GM19438 (cell line): Measurements from ENCODE around the gene ERCC1.
A peak's percentile ranks its signal among the peaks of the same experiment; 100 is the strongest.

Experiments used
- ATAC-seq: cut with Tn5 transposase; IDR thresholded peaks from one replicate; pipeline ENCODE4 v1.9.1; 2021; ENCODE audit warnings: low read depth; ENCODE audit not compliant: unreplicated experiment

The ERCC1 gene

DNA sequence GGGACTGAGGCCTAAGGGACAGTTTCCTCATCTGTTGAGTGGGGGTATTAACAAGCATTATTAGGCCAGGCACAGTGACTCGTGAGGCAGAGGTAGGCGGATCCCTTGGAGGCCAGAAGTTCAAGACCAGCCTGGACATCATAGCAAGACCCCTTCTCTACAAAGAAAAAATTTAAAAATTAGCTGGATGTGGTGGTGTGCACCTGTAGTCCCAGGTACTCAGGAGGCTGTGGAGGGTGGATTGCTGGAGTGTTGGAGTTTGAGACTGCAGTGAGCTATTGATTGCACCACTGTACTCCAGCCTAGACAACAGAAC, 32.7 kb upstream of the ERCC1 start:
- ATAC-seq, result no peak

GRCh38 chr19:45455707-45456499, 32.2 kb upstream of the ERCC1 start:
- no peak for ATAC-seq

DNA sequence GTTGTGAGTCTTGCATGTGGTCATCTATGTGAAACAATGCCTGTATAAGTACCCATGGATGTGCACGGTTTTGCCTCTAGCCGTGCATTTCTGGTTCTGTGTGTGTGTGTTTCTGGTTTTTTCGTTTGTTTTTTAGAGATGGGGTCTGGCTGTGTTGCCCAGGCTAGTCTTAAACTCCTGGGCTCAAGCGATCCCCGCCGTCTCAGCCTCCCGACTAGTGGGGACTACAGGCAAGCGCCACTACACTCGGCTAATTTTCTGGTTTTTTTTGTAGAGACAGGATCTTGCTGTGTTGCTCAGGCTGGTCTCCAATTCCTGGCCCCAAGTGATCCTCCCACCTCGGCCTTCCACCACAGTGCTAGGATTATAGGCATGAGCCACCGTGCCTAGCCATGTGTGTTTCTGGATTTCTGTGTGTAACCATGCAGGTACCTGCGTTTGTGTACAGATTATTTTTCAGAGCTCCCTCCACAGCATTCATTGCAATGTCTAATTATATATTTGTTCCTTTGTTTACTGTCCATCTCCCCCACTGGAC, 28.2 kb upstream of the ERCC1 start:
- ATAC-seq, result no peak

DNA sequence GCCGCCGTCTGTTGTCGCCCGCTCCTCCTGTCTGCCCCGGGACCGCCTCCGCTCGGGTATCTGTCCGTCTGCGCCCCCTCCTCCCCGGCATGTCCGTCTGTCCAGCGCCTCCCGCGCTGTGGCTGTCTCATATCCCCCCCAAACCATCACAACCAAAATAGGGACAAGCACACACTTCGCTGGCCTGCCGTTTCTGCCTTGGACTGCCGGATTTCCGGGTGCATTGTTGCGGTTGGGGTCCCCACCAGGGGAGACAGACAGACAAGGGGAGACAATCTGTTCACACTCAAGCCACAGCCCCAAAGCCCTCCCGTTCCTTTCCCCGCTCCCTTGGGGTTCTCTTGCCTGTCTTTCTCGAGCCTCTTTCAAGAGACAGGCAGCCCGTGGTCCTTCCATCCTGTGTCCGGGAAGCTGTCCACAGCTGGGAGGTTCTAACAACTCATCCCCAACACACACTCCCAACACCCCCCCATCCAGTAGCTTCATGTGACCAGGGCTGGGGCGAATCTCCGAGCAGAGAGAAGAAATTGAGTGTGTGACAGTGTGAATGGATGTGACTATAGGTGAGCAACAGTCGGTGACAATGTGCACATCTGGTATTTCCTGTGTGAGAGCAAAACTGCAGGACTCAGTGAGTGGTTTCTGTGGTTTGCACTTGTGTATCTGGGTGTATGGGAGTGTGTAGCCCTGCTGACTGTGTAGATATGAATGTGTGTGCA, 27.6 kb upstream of the ERCC1 start:
- no peak for ATAC-seq

- ATAC-seq, result no peak
Measured at GRCh38 chr19:45450012-45450333, 26.3 kb upstream of the ERCC1 start.

GRCh38 chr19:45448887-45449299, 25.2 kb upstream of the ERCC1 start:
- ATAC-seq, result no peak

DNA sequence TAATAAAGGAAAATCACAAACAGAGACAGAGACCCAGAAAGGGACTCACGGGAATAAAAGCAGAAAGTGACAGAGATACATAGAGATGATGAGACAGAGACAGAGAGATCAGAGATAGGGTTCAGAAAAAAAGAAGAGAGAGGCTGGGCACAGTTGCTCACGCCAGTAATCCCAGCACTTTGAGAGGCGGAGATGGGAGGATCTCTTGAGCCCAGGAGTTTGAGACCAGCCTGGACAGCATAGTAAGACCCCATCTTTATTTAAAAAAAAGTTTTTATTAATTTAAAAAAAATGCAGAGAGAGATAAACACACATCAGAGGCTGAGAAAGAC, 24.7 kb upstream of the ERCC1 start:
- ATAC-seq, result no peak

DNA sequence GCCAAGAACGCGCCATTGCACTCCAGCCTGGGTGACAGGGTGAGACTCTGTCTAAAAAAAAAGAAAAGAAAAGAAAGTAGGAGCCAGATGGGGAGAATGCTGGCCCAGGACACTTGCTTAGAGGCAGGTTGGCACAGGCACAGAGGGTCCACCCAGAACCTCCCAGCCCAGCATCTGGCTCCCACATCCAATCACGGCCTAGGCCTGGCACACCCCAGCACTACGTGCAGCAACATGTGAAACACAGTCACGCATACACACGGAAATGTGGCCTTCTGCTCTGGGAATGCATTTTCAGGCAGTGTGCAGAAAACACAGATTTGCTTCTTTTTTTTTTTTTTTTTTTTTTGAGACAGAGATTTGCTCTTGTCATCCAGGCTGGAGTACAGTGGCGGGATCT, 23.2 kb upstream of the ERCC1 start:
- no peak for ATAC-seq

DNA sequence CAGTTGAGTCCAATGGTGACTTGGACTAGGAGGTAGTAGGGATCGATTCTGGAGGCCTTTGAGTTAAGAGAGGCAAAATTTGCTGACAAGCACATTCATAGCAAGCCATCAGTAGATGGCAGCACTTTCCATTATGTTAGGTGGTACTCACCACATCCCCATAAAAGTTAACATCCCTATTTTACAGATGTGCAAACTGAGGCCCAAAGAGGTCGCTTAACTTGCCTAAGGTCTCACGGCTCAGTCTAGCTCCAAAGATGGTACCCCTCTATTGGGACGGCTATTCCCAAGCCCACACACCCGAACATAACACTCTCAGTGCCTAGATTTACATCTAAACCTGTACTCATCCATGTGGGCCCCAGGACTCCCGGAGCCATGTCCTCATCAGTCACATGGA, 22.6 kb upstream of the ERCC1 start:
- no peak for ATAC-seq

DNA sequence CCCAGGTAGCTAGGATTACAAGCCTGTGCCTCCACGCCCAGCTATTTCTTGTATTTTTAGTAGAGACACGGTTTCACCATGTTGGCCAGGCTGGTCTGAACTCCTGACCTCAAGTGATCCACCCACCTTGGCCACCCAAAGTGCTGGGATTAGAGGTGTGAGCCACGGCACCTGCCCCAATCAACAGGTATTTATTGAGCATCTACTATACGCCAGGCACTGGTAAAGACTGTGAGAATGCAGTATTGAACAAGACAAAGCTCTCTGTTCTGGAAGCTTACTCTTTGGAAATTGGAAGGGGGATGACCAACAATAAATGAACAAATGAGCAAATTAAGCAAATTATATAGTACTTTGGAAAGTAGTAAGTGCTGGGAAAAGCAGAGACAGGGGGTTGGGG, 21.4 kb upstream of the ERCC1 start:
- ATAC-seq, result no peak

DNA sequence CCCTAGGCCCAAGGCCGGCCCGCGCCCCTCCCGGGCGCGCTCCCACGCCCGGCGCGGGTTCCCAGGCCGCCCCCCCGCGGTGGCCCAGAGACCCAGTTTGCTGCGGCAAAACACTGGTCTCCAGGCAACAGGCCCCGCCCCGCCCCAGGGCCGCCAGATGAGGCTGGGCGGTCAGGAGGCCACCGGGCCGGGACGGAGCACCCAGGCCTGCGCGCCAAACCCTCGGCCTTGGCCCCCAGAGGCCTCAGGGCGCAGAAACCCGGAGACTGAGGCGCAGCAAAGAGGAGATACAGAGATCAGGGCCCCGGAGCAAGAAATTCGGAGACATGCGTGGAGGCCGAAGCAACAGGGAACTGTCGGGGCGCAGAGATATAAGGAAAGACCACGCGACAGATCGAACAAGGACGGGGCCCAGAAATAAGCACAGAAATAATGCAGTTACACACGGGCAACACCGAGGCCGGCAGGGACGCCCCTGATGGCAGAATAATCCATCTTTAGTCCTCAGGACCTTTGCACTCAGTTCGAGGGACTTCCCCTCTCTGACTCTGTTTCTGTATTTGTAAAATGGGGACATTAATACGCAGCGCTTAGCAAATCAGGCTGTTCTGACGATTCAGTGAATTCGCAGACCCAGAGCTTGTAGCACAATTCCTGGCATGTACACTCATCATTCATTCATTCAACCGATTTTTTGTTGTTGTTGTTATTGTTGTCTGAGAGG, 20.8 kb upstream of the ERCC1 start:
- no peak for ATAC-seq

DNA sequence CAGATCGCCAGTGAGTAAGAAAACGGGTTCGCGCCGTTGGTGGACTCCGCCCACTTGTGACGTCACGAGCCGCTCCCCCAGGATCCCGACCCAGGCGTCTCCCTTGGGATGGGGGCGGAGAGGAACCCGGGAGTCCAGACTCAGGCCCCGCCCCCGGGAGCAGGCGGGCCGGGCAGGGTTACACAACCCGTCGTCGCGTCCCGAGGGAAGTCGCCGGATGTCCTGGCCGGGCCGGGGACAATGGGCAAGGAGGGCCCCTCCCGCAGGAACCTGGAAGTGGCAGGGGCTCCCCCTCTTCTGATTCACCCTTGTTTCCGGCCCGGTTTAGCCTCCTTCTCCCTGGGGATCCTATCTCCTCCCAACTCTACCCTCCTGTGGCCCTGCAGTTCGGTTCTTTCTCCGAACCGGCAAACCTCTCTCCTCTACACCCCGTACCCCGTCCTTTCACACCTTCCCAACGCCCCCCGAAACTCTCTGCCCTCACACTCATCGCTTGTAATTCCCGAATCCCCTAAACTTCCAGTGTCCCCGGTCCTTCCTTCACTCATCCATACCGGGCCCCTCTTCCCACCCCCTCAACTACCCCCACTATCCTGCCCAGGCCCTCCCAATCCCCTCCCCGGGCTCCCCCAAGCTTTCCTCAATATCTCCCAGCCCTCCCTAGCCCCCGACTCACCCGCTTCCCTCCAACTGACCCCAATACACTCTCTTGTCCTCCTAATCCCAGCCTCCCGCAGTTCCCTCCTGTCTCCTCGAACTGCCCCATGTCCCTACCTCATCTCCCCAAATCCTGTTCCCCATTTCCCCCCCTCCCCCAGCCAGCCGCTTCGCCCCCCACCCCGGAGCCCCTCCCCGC, 20.0 kb upstream of the ERCC1 start:
- ATAC-seq, result no peak

DNA sequence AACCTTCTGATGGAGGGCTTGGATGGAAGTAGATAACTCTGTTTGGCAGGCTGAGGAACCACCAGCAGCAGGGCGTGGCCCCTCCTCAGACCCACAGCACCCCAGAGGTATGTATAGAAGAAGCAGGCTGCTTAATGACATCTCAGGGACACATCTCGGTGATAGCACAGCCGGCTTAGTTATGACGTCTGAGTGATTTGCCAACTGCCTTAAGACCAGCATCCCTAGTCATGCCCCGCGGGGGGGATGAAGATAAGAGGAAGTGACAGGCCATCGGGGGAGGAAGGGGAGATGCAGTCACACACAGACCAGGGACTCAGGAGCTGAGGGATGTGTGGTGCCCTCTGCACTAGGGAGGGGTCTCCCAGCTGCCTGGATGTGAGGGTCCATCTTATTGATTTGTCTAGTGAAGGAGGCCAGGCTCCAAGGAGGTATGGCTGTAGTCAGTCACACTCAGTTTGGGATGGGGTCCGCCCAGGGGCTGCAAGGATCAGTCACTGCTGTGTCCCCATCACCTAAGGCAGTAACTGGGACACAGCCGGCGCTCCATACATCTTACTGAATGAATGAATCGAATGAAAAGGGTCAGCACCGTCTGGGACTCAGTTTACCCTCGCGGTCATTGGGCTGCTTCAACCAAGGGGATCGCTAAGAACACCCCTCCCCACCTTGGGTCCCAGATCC, 19.2 kb upstream of the ERCC1 start:
- ATAC-seq, result no peak

DNA sequence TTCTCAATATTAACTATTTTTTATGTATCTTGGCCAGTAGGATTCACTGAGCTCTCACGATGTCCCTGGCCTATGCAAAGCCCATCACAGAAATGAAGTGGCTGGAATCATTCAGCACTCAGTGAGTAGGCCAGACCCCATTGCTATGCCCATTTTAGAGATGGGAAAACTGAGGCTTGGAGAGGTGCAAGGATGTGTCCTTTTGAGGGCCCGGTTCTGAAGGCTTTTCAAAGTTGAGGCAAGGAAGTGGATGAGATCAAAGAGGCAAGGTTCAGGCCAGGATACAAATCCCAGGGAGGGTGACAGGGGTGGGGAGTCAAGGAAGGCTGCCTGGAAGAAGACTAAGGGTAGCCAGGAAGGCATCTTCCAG, 18.7 kb upstream of the ERCC1 start:
- no peak for ATAC-seq

- no peak for ATAC-seq
Measured at GRCh38 chr19:45440873-45441654, 17.3 kb upstream of the ERCC1 start.

GRCh38 chr19:45440259-45440638, 16.5 kb upstream of the ERCC1 start:
- no peak for ATAC-seq

DNA sequence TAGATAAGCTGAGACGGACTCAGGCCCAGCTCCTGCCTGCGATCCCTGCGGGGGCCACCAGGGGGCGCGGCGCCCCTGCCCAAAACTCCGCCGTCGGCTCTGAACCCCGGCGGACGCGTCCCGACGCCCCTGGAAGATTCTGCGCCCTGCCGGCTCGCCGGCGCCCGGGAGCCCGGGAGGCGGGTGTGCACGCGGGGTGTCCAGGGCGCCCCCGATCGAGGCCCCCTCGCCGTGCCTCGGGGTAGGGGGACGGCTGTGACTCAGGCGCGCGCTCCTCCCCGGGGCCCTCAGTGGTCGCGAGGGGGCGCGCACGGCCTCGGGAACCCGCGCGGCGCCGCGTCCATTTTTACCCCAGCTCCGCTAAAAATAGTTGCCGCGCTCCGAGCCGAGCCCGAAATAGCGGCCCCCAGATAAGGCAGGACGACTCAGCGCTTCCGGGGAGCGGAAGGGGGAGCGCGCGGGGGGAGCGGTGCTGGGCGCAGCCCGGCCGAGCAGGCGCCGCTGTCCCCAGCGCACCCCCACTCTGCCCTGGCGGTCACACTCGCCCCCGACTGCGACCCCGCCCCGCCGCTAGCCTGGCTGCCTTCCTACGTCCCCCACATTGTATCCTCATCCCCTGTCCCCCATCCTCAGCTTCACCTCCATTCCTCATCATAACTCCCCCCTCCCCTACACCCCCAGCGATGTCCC, 16.0 kb upstream of the ERCC1 start:
- ATAC-seq, result peak; percentile 44

- no peak for ATAC-seq
Measured at GRCh38 chr19:45439190-45439568, 15.5 kb upstream of the ERCC1 start.

- no peak for ATAC-seq
Measured at GRCh38 chr19:45437328-45437727, 13.6 kb upstream of the ERCC1 start.
